ENCODE data around the gene CCP110.

The CCP110 gene

GRCh38 chr16:19524356-19524615 is 544 bp downstream of the CCP110 start:
- Histone ChIP-seq H3K36me3 (peaks cover 10 to 14% (median 11%) of the 10 kb centered on the region in 3 donors), H3K9me3 (no peaks in the 10 kb centered on the region), H3K4me3 (peak overlapping the region; percentile 91 to 96), H3K27me3 (no peaks in the 10 kb centered on the region), H3K27ac (peak overlapping the region; percentile 74), H3K4me1 (peaks cover 0 to 40% (median 26%) of the 10 kb centered on the region in 4 donors)
- intact Hi-C loops (cut with DNase I; ENCODE audit: low total_unique reads) = no loop called here
- no peak for DNase-seq
- TF ChIP-seq, protein P1, sequence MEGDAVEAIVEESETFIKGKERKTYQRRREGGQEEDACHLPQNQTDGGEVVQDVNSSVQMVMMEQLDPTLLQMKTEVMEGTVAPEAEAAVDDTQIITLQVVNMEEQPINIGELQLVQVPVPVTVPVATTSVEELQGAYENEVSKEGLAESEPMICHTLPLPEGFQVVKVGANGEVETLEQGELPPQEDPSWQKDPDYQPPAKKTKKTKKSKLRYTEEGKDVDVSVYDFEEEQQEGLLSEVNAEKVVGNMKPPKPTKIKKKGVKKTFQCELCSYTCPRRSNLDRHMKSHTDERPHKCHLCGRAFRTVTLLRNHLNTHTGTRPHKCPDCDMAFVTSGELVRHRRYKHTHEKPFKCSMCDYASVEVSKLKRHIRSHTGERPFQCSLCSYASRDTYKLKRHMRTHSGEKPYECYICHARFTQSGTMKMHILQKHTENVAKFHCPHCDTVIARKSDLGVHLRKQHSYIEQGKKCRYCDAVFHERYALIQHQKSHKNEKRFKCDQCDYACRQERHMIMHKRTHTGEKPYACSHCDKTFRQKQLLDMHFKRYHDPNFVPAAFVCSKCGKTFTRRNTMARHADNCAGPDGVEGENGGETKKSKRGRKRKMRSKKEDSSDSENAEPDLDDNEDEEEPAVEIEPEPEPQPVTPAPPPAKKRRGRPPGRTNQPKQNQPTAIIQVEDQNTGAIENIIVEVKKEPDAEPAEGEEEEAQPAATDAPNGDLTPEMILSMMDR (IDR thresholded peaks at IDR 0.05) = no peak

DNA sequence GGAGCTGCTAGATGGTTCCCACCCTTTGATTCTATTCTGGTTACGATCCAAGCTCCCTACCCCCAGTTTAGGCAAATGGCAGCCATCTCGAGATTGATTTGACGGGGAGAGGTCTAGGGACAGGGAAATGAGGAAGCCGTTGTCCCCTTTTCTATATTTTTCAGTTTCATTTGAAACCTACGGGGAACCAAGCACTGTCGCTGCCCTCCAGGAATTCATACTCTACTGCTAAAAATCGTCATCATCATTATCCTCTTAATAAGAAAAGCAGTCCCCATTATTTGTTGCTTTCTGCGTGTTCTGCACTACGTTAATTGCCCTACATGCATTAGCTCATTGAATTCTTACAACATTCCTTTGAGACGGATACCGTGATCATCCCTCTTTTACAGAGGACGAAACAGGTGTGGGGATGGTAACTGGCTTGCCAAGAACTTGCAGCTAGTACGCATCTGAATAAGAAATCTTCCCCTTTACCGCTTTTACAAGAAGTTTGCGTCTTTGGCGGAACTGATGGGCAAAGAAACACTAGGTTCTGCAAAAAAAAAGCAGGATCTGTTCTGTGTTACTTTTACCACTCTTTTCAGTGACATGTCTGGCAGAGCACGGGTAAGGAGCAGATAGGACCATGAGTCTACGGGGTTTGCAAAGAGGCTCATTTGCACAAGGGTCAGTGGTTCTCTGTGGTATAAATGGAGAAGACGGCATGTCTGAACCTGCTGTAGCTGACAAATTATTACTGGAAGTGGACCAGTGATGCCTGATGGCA is 1.1 kb downstream of the CCP110 start:
- DNase-seq = no peak
- Histone ChIP-seq H3K9me3 (no peaks in the 10 kb centered on the region), H3K27me3 (no peaks in the 10 kb centered on the region), H3K36me3 (peaks cover 10 to 14% (median 11%) of the 10 kb centered on the region in 3 donors), H3K4me1 (peaks cover 0 to 36% (median 23%) of the 10 kb centered on the region in 4 donors), H3K27ac (peak overlapping the region; percentile 74), H3K4me3 (peak overlapping the region; percentile 91 to 96)
- TF ChIP-seq, protein P1 (IDR thresholded peaks at IDR 0.05) = no peak
- intact Hi-C loops (cut with DNase I; ENCODE audit: low total_unique reads) = no loop called here

DNA sequence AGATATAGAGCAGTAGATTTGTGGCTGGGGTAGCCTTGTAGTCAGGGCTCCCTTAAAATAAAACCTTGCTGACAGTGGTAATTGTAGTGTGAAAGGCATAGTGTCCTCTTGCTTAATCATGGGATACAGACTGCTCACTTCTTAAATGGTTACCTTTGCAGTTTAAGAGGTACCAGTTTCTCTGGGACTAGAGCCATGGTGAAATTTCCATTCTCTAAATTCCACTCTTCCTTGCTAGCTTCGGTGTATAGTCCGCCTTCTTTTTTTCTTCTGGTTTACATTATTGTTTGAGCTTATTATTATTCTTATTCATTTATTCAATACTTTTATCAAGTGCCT is 1.6 kb downstream of the CCP110 start:
- Histone ChIP-seq H3K27me3 (no peaks in the 10 kb centered on the region), H3K9me3 (no peaks in the 10 kb centered on the region), H3K4me3 (peak overlapping the region; percentile 91 to 96), H3K36me3 (peaks cover 10 to 14% (median 11%) of the 10 kb centered on the region in 3 donors), H3K27ac (peak overlapping the region in 1 of 2 donors; percentile 74), H3K4me1 (peaks cover 0 to 30% (median 20%) of the 10 kb centered on the region in 4 donors)
- intact Hi-C loops (cut with DNase I; ENCODE audit: low total_unique reads) = no loop called here
- no peak for DNase-seq
- TF ChIP-seq, protein P1 (IDR thresholded peaks at IDR 0.05) = no peak

- intact Hi-C loops (cut with DNase I; ENCODE audit: low total_unique reads) = no loop called here
- no peak overlapping the region for H3K27ac ChIP-seq
- no peaks in the 10 kb centered on the region for H3K27me3 ChIP-seq
- H3K4me1 ChIP-seq = peaks cover 0 to 20% (median 13%) of the 10 kb centered on the region in 4 donors
- TF ChIP-seq, protein P1 (IDR thresholded peaks at IDR 0.05) = no peak
- no peaks in the 10 kb centered on the region for H3K9me3 ChIP-seq
- no peak for DNase-seq
- no peak overlapping the region for H3K4me3 ChIP-seq
- H3K36me3 ChIP-seq = peaks cover 10 to 19% (median 11%) of the 10 kb centered on the region in 3 donors
Measured at GRCh38 chr16:19527161-19527560, 3.4 kb downstream of the CCP110 start.

- TF ChIP-seq, protein P1 (IDR thresholded peaks at IDR 0.05) = no peak
- no peaks in the 10 kb centered on the region for H3K9me3 ChIP-seq
- no peak for DNase-seq
- no peaks in the 10 kb centered on the region for H3K27me3 ChIP-seq
- intact Hi-C loops (cut with DNase I; ENCODE audit: low total_unique reads) = no loop called here
- peaks cover 11 to 27% (median 16%) of the 10 kb centered on the region in 3 donors for H3K36me3 ChIP-seq
- no peak overlapping the region for H3K27ac ChIP-seq
- H3K4me3 ChIP-seq = no peak overlapping the region
- peaks cover 0 to 15% (median 10%) of the 10 kb centered on the region in 4 donors for H3K4me1 ChIP-seq
Measured at GRCh38 chr16:19528666-19529065, 4.9 kb downstream of the CCP110 start.

Data from tibial artery (tissue), 4 donors.